ENCODE data around the gene IKZF2. TPM values are rescaled to one million over a fixed set of nuclear protein-coding genes. Genes with fewer than 3 reads are reported as not detected.

IKZF2 gene
- total RNA-seq, 2 donors from 2014 or later, result 16.2 to 26.5 TPM

GRCh38 chr2:212962691-212963090, 188.7 kb downstream of the IKZF2 start:
- Histone ChIP-seq H3K4me1 (ENCODE audit: control insufficient read depth in 1 of 2, low read depth in 2 of 2) (peaks cover 0 to 10% of the 10 kb centered on the region in 2 donors), H3K27me3 (replicated peaks; ENCODE audit: insufficient read depth) (no peaks in the 10 kb centered on the region), H3K36me3 (no peaks in the 10 kb centered on the region), H3K27ac (no peak overlapping the region), H3K4me3 (no peak overlapping the region), H3K9me3 (no peaks in the 10 kb centered on the region)
- ATAC-seq (ENCODE audit: insufficient number of reproducible peaks, low FRiP score, low read depth) (no peak), DNase-seq (ENCODE audit: low spot score) (no peak)
- TF ChIP-seq CTCF (IDR thresholded peaks at IDR 0.05), result no peak

GRCh38 chr2:212961255-212961654, 190.2 kb downstream of the IKZF2 start:
- ATAC-seq (ENCODE audit: insufficient number of reproducible peaks, low FRiP score, low read depth), result no peak

GRCh38 chr2:212960336-212960735, 191.1 kb downstream of the IKZF2 start:
- Histone ChIP-seq H3K9me3 (no peaks in the 10 kb centered on the region), H3K4me1 (ENCODE audit: control insufficient read depth in 1 of 2, low read depth in 2 of 2) (peaks cover 4 to 22% of the 10 kb centered on the region in 2 donors)
- no peak for TF ChIP-seq CTCF (IDR thresholded peaks at IDR 0.05)

More at GRCh38 chr2:212961255-212961654, 190.2 kb downstream of the IKZF2 start:
- Histone ChIP-seq H3K27ac (no peak overlapping the region), H3K4me3 (no peak overlapping the region), H3K9me3 (no peaks in the 10 kb centered on the region), H3K4me1 (ENCODE audit: control insufficient read depth in 1 of 2, low read depth in 2 of 2) (peaks cover 2 to 19% of the 10 kb centered on the region in 2 donors), H3K27me3 (replicated peaks; ENCODE audit: insufficient read depth) (no peaks in the 10 kb centered on the region), H3K36me3 (no peaks in the 10 kb centered on the region)
- no peak for TF ChIP-seq CTCF (IDR thresholded peaks at IDR 0.05)
- no peak for DNase-seq (ENCODE audit: low spot score)

GRCh38 chr2:212959471-212960117, 191.8 kb downstream of the IKZF2 start:
- Histone ChIP-seq H3K36me3 (no peaks in the 10 kb centered on the region), H3K4me1 (ENCODE audit: control insufficient read depth in 1 of 2, low read depth in 2 of 2) (peaks cover 4 to 22% of the 10 kb centered on the region in 2 donors), H3K4me3 (no peak overlapping the region), H3K9me3 (no peaks in the 10 kb centered on the region), H3K27me3 (replicated peaks; ENCODE audit: insufficient read depth) (no peaks in the 10 kb centered on the region), H3K27ac (no peak overlapping the region)
- TF ChIP-seq CTCF (IDR thresholded peaks at IDR 0.05), result no peak
- DNase-seq (ENCODE audit: low spot score) (no peak), ATAC-seq (ENCODE audit: insufficient number of reproducible peaks, low FRiP score, low read depth) (no peak)

More at GRCh38 chr2:212960336-212960735, 191.1 kb downstream of the IKZF2 start:
- no peak overlapping the region for H3K4me3 ChIP-seq
- ATAC-seq (ENCODE audit: insufficient number of reproducible peaks, low FRiP score, low read depth) (no peak), DNase-seq (ENCODE audit: low spot score) (no peak)
- no peaks in the 10 kb centered on the region for H3K36me3 ChIP-seq
- H3K27me3 ChIP-seq (replicated peaks; ENCODE audit: insufficient read depth), result no peaks in the 10 kb centered on the region
- H3K27ac ChIP-seq, result no peak overlapping the region

- Histone ChIP-seq H3K4me1 (ENCODE audit: control insufficient read depth in 1 of 2, low read depth in 2 of 2) (peaks cover 4 to 22% of the 10 kb centered on the region in 2 donors), H3K9me3 (no peaks in the 10 kb centered on the region), H3K27ac (no peak overlapping the region), H3K36me3 (no peaks in the 10 kb centered on the region), H3K4me3 (no peak overlapping the region), H3K27me3 (replicated peaks; ENCODE audit: insufficient read depth) (no peaks in the 10 kb centered on the region)
- no peak for DNase-seq (ENCODE audit: low spot score)
- no peak for TF ChIP-seq CTCF (IDR thresholded peaks at IDR 0.05)
- no peak for ATAC-seq (ENCODE audit: insufficient number of reproducible peaks, low FRiP score, low read depth)
Observed at GRCh38 chr2:212958757-212959295, 192.6 kb downstream of the IKZF2 start.

Measured in thoracic aorta (tissue), 2 donors.